Measurements from ENCODE around the gene SLC7A14. TPM values are rescaled to one million over a fixed set of nuclear protein-coding genes. Genes with fewer than 3 reads are reported as not detected.

The SLC7A14 gene
- polyA plus RNA-seq, 10 donors, result 0.12 to 0.33 (median 0.17) TPM; not detected in 4

- DNase-seq, result no peak
Measured at GRCh38 chr3:170426240-170426797, 159.6 kb downstream of the SLC7A14 start.

- DNase-seq, result no peak
Measured at GRCh38 chr3:170425491-170426239, 160.2 kb downstream of the SLC7A14 start.

- no peak for DNase-seq
Measured at GRCh38 chr3:170424879-170425278, 161.0 kb downstream of the SLC7A14 start.

- no peak for DNase-seq
Measured at GRCh38 chr3:170423001-170423615, 162.8 kb downstream of the SLC7A14 start.

GRCh38 chr3:170421758-170422157 is 164.1 kb downstream of the SLC7A14 start:
- DNase-seq, result no peak

GRCh38 chr3:170421111-170421641 is 164.7 kb downstream of the SLC7A14 start:
- peak in 2 of 3 donors; percentile 11 to 29 for DNase-seq

- DNase-seq, result peak in 1 of 3 donors; percentile 41
Measured at GRCh38 chr3:170420307-170420821, 165.5 kb downstream of the SLC7A14 start.

- peak in 2 of 3 donors; percentile 8 to 52 for DNase-seq
Measured at GRCh38 chr3:170419557-170420087, 166.3 kb downstream of the SLC7A14 start.

- DNase-seq, result peak; percentile 51 to 63 (median 52)
Measured at GRCh38 chr3:170418422-170419398, 167.2 kb downstream of the SLC7A14 start, which contains the start of gene CLDN11. TSS of gene CLDN11 (plus strand) at chr3:170418868. CDS start at chr3:170419067, 199 bp downstream.

GRCh38 chr3:170417090-170417489 is 168.8 kb downstream of the SLC7A14 start:
- no peak for DNase-seq

- peak; percentile 74 to 86 (median 86) for DNase-seq
Measured at GRCh38 chr3:170414202-170414663, 171.6 kb downstream of the SLC7A14 start.

GRCh38 chr3:170413291-170413690 is 172.6 kb downstream of the SLC7A14 start:
- DNase-seq, result no peak

- peak in 1 of 3 donors; percentile 53 for DNase-seq
Measured at GRCh38 chr3:170410428-170411029, 175.3 kb downstream of the SLC7A14 start.

Other genes starting within 250 kb of the SLC7A14 start
- gene SKIL, start 228.4 kb downstream of the SLC7A14 start, polyA plus RNA-seq (ENCODE audit: insufficient read length in 10 of 10), result 10 to 100 TPM; 19.1 to 32.6 (median 21.6) TPM
- 10 to 100 TPM in 1 of 10 donors, 1 to 10 TPM in 9; 1.3 to 23.9 (median 2.6) TPM for gene CLDN11, start 167.2 kb downstream of the SLC7A14 start, polyA plus RNA-seq (ENCODE audit: insufficient read length in 10 of 10)

All from muscle of back (tissue), 11 donors.